ENCODE data around the gene MAP3K6. TPM values are rescaled to one million over a fixed set of nuclear protein-coding genes. Genes with fewer than 3 reads are reported as not detected.

MAP3K6 gene
- total and polyA plus RNA-seq, 9 donors, result 10.0 to 13.6 (median 12.4) TPM

DNA sequence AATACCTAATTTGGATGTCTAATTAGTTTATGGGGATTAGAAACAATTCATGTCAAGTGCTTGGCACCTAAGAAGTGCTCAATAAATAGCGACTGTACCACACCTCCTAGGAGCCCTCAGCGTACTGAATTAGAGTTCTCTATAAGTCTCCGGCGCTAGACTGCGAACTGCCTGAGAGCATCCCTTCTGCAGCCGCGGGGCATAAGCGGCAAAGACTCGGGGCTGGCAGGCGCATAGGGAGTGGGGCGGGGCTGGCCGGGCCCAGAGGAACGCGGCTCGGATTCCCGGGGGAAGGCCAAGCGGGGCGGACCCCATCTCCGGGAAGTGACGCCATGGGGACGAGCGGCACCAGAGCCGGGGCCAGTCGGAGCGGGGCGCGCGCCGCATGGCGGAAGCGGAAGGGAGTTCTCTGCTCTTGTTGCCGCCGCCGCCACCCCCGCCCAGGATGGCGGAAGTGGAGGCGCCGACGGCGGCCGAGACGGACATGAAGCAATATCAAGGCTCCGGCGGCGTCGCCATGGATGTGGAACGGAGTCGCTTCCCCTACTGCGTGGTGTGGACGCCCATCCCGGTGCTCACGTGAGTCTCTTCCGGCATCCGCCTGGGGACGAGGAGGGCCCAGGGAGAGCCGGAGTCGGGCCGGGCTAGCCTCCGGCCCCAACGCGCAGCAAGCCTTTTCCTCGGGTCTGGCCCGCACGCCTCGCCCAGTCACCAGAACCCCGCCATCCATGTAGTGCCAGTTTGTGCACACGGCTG, 44.8 kb downstream of the MAP3K6 start, which contains the start of gene TMEM222:
TSS of gene TMEM222 (plus strand) at position 351 of the 756 bp plus-strand sequence. CDS start at position 386, 35 bp downstream.
- Histone ChIP-seq H3K36me3 (ENCODE audit: control insufficient read depth, insufficient read depth, low read length) (peaks cover 21% of the 10 kb centered on the region), H3K4me1 (ENCODE audit: control insufficient read depth, insufficient read depth, low read length) (peaks cover 21% of the 10 kb centered on the region), H3K27me3 (ENCODE audit: control insufficient read depth, insufficient read depth, low read length) (no peaks in the 10 kb centered on the region), H3K9me3 (replicated peaks; ENCODE audit: control insufficient read depth, low read depth, low read length) (no peaks in the 10 kb centered on the region), H3K27ac (ENCODE audit: low read length) (peak within 1 kb of the TSS; percentile 68), H3K4me3 (ENCODE audit: low read length) (peak within 1 kb of the TSS; percentile 100)
- WGBS (ENCODE audit: insufficient coverage), result under 1% methylated on average over 63 of the region's 67 CpGs
- peak; percentile 99 for DNase-seq

DNA sequence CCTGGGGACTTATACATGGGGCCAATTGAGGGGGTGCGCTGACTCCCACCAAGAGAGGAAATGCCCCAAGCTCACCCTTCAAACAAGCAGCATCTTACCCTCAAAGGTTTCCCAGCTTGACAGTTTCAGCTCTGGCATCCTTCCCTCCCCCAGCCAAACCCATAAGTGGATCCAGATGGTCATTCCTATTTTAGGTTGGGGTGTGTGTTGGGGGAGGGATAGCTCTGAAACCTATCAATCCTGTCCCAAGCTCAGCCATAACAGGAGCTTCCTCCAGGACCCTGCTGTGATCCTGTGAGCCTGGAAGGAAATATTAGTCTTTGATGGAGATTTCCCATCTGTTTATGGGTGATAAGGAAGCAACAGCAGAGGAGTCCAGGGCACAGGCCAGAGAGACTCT, 48.2 kb downstream of the MAP3K6 start:
- no peaks in the 10 kb centered on the region for H3K27me3 ChIP-seq (ENCODE audit: control insufficient read depth, insufficient read depth, low read length)
- peak; percentile 23 for DNase-seq
- H3K27ac ChIP-seq (ENCODE audit: low read length), result no peak overlapping the region
- no peaks in the 10 kb centered on the region for H3K36me3 ChIP-seq (ENCODE audit: control insufficient read depth, insufficient read depth, low read length)
- no peak overlapping the region for H3K4me3 ChIP-seq (ENCODE audit: low read length)
- H3K4me1 ChIP-seq (ENCODE audit: control insufficient read depth, insufficient read depth, low read length), result peaks cover 17% of the 10 kb centered on the region
- no CpG with 5 or more reads among the region's 1 CpG for whole genome bisulfite sequencing (ENCODE audit: insufficient coverage)
- no peaks in the 10 kb centered on the region for H3K9me3 ChIP-seq (replicated peaks; ENCODE audit: control insufficient read depth, low read depth, low read length)

GRCh38 chr1:27318136-27318535, 48.6 kb downstream of the MAP3K6 start:
- DNase-seq, result no peak
- 28% methylated on average over 3 of the region's 4 CpGs for WGBS (ENCODE audit: insufficient coverage)
- Histone ChIP-seq H3K9me3 (replicated peaks; ENCODE audit: control insufficient read depth, low read depth, low read length) (no peaks in the 10 kb centered on the region), H3K36me3 (ENCODE audit: control insufficient read depth, insufficient read depth, low read length) (no peaks in the 10 kb centered on the region), H3K27ac (ENCODE audit: low read length) (no peak overlapping the region), H3K27me3 (ENCODE audit: control insufficient read depth, insufficient read depth, low read length) (no peaks in the 10 kb centered on the region), H3K4me1 (ENCODE audit: control insufficient read depth, insufficient read depth, low read length) (peaks cover 13% of the 10 kb centered on the region), H3K4me3 (ENCODE audit: low read length) (no peak overlapping the region)

- H3K4me3 ChIP-seq (ENCODE audit: low read length), result no peak overlapping the region
- H3K27me3 ChIP-seq (ENCODE audit: control insufficient read depth, insufficient read depth, low read length), result no peaks in the 10 kb centered on the region
- peaks cover 7% of the 10 kb centered on the region for H3K4me1 ChIP-seq (ENCODE audit: control insufficient read depth, insufficient read depth, low read length)
- DNase-seq, result no peak
- no peaks in the 10 kb centered on the region for H3K36me3 ChIP-seq (ENCODE audit: control insufficient read depth, insufficient read depth, low read length)
- H3K9me3 ChIP-seq (replicated peaks; ENCODE audit: control insufficient read depth, low read depth, low read length), result no peaks in the 10 kb centered on the region
- no peak overlapping the region for H3K27ac ChIP-seq (ENCODE audit: low read length)
- 91% methylated on average over 5 of the region's 5 CpGs for WGBS (ENCODE audit: insufficient coverage)
These were observed 49.9 kb downstream of the MAP3K6 start for GRCh38 chr1:27316860-27317259.

DNA sequence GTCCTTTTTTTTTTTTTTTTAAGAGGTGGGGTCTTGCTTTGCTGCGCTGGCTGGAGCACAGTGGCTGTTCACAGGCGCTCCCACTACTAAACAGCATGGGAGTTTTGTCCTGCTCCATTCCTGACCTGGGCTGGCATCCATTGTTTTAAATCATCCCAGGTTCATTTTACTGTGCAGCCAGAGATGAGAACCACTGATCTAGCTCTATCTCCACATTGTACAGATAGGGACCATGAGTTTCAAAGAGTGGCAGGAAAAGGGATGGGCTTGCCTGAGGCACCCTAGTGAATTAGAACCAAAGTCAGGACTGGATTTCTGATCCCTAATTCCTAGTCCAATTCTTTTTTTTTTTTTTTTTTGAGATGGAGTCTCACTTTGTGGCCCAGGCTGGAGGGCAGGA, 52.0 kb downstream of the MAP3K6 start:
- no peak for DNase-seq
- H3K27ac ChIP-seq (ENCODE audit: low read length), result no peak overlapping the region
- H3K27me3 ChIP-seq (ENCODE audit: control insufficient read depth, insufficient read depth, low read length), result no peaks in the 10 kb centered on the region
- no peak overlapping the region for H3K4me3 ChIP-seq (ENCODE audit: low read length)
- 20% methylated on average over 1 of the region's 2 CpGs for WGBS (ENCODE audit: insufficient coverage)
- no peaks in the 10 kb centered on the region for H3K9me3 ChIP-seq (replicated peaks; ENCODE audit: control insufficient read depth, low read depth, low read length)
- no peaks in the 10 kb centered on the region for H3K36me3 ChIP-seq (ENCODE audit: control insufficient read depth, insufficient read depth, low read length)
- peaks cover 7% of the 10 kb centered on the region for H3K4me1 ChIP-seq (ENCODE audit: control insufficient read depth, insufficient read depth, low read length)

GRCh38 chr1:27314169-27314568, 52.6 kb downstream of the MAP3K6 start:
- no peak overlapping the region for H3K27ac ChIP-seq (ENCODE audit: low read length)
- no peaks in the 10 kb centered on the region for H3K27me3 ChIP-seq (ENCODE audit: control insufficient read depth, insufficient read depth, low read length)
- WGBS (ENCODE audit: insufficient coverage), result 53% methylated on average over 2 of the region's 3 CpGs
- no peaks in the 10 kb centered on the region for H3K9me3 ChIP-seq (replicated peaks; ENCODE audit: control insufficient read depth, low read depth, low read length)
- H3K4me3 ChIP-seq (ENCODE audit: low read length), result no peak overlapping the region
- H3K36me3 ChIP-seq (ENCODE audit: control insufficient read depth, insufficient read depth, low read length), result no peaks in the 10 kb centered on the region
- no peak for DNase-seq
- peaks cover 7% of the 10 kb centered on the region for H3K4me1 ChIP-seq (ENCODE audit: control insufficient read depth, insufficient read depth, low read length)

GRCh38 chr1:27307874-27308598, 58.7 kb downstream of the MAP3K6 start:
- peak; percentile 23 for DNase-seq
- H3K27ac ChIP-seq (ENCODE audit: low read length), result peak overlapping the region; percentile 76
- no peaks in the 10 kb centered on the region for H3K27me3 ChIP-seq (ENCODE audit: control insufficient read depth, insufficient read depth, low read length)
- peaks cover 19% of the 10 kb centered on the region for H3K4me1 ChIP-seq (ENCODE audit: control insufficient read depth, insufficient read depth, low read length)
- no peaks in the 10 kb centered on the region for H3K9me3 ChIP-seq (replicated peaks; ENCODE audit: control insufficient read depth, low read depth, low read length)
- no CpG with 5 or more reads among the region's 6 CpGs for WGBS (ENCODE audit: insufficient coverage)
- peaks cover 33% of the 10 kb centered on the region for H3K36me3 ChIP-seq (ENCODE audit: control insufficient read depth, insufficient read depth, low read length)
- no peak overlapping the region for H3K4me3 ChIP-seq (ENCODE audit: low read length)

GRCh38 chr1:27306892-27307761, 59.6 kb downstream of the MAP3K6 start:
- DNase-seq, result peak; percentile 70
- 56% methylated on average over 8 of the region's 11 CpGs for WGBS (ENCODE audit: insufficient coverage)

GRCh38 chr1:27306071-27306470, 60.7 kb downstream of the MAP3K6 start:
- H3K4me3 ChIP-seq (ENCODE audit: low read length), result no peak overlapping the region
- H3K36me3 ChIP-seq (ENCODE audit: control insufficient read depth, insufficient read depth, low read length), result peaks cover 51% of the 10 kb centered on the region
- no peak overlapping the region for H3K27ac ChIP-seq (ENCODE audit: low read length)
- no peak for DNase-seq
- H3K9me3 ChIP-seq (replicated peaks; ENCODE audit: control insufficient read depth, low read depth, low read length), result no peaks in the 10 kb centered on the region
- H3K4me1 ChIP-seq (ENCODE audit: control insufficient read depth, insufficient read depth, low read length), result peaks cover 27% of the 10 kb centered on the region
- 87% methylated on average over 8 of the region's 11 CpGs for WGBS (ENCODE audit: insufficient coverage)
- no peaks in the 10 kb centered on the region for H3K27me3 ChIP-seq (ENCODE audit: control insufficient read depth, insufficient read depth, low read length)

More at GRCh38 chr1:27306892-27307761, 59.6 kb downstream of the MAP3K6 start:
- Histone ChIP-seq H3K4me3 (ENCODE audit: low read length) (no peak overlapping the region), H3K9me3 (replicated peaks; ENCODE audit: control insufficient read depth, low read depth, low read length) (no peaks in the 10 kb centered on the region), H3K27me3 (ENCODE audit: control insufficient read depth, insufficient read depth, low read length) (no peaks in the 10 kb centered on the region), H3K4me1 (ENCODE audit: control insufficient read depth, insufficient read depth, low read length) (peaks cover 19% of the 10 kb centered on the region), H3K27ac (ENCODE audit: low read length) (peak overlapping the region; percentile 76), H3K36me3 (ENCODE audit: control insufficient read depth, insufficient read depth, low read length) (peaks cover 41% of the 10 kb centered on the region)

Data from muscle of leg (tissue), 11 donors.